GM10847 (cell line): ENCODE measurements around the gene MYO1H.

Source experiments
- POLR2A ChIP-seq: IDR thresholded peaks from 2 replicates; pipeline ENCODE4 v1.6.1; 2011; ENCODE audit not compliant: insufficient read length; ENCODE audit errors: extremely low read depth

MYO1H gene

GRCh38 chr12:109330282-109331230 is 17.1 kb upstream of the MYO1H start:
- TF ChIP-seq POLR2A: no peak

- TF ChIP-seq POLR2A: no peak
These were observed 16.3 kb upstream of the MYO1H start for GRCh38 chr12:109331301-109331952.

DNA sequence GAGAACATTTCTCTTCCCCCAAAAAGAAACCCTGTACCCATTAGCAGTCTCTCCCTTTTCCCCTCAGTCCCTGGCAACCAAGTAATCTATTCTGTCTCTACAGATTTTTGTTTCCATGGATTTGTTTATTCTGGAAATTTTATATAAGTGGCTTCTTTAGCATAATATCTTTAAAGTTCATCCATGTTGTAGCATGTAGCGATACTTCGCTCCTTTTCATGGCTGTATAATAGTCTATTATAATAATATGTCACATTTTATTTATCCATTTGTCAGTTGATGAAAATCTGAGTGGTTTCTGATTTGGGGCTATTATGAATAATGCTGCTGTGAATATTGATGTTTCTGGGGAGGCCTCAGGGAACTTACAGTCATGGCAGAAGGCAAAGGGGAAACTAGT is 12.8 kb upstream of the MYO1H start:
- TF ChIP-seq POLR2A: no peak

DNA sequence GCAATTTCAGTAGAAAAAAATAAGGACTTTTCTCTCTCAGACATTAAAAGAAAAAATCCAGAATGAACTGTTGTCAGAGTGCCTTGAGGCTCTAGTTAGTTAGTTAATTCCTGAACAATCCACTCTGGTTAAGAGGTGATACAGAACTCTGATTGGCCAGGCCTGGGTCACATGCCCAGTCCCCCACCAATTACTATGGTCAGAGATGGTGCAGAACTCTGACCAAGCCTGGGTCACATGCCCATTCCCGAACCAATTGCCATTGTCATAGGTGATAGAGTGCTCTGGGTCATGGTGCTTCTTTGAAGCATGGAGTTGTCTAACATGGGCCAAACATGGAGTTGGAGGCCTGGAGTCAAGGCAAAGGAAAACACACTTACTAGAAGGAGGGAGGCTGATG is 11.1 kb upstream of the MYO1H start:
- no peak for TF ChIP-seq POLR2A

DNA sequence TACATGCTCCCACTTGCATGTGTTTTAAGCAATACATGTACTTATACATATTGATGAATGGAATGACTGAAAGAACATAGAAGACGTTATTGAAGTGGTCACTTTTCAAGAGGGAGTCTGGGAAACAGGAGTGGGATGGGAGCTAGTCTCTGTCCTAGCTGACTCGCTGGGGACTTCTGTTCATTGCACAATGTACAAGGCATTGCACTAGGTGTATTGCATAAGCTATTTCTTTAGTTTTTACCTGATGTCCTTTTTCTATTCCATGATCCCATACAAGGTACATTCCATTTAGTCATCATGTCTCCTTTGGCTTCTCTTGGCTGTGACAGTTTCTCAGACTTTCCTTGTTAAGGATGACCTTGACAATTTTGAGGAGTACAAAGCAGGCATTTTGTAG is 4.0 kb upstream of the MYO1H start:
- TF ChIP-seq POLR2A: no peak

DNA sequence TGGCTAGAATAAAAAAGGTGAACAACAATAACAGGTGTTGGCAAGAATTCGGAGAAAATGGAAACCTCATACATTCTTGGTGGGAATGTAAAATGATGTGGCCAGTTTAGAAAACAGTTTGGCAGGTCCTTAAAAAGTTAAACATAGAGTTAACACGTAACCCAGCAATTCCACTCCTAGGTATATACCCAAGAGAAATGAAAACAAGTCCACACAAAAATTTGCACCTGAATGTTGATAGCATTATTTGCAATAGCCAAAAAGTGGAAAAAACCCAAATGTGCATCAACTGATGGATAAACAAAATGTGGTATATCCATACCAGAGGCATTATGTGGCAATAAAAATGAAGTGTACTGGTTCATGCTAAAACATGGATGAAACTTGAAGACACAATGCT is 2.3 kb upstream of the MYO1H start:
- no peak for TF ChIP-seq POLR2A

GRCh38 chr12:109346920-109347319 is 780 bp upstream of the MYO1H start:
- no peak for TF ChIP-seq POLR2A

DNA sequence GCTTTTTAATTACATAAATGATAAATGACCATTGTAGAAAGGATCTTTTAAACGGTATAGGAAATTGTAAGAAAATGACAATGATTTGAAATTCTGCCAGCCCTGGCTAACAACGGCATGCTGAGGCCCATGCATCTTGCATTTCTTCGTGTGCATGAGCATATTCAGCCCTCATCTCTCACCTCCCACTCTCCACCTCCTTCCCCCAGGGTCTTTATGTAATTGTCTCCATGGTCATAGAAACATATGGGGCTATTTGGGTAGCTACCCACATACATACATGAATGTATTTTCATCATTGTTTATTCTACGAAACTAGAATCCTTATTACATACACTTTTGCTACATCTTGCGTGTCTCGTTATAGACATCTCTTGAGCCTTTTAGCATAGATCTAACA is 4.5 kb downstream of the MYO1H start:
- TF ChIP-seq POLR2A: no peak

DNA sequence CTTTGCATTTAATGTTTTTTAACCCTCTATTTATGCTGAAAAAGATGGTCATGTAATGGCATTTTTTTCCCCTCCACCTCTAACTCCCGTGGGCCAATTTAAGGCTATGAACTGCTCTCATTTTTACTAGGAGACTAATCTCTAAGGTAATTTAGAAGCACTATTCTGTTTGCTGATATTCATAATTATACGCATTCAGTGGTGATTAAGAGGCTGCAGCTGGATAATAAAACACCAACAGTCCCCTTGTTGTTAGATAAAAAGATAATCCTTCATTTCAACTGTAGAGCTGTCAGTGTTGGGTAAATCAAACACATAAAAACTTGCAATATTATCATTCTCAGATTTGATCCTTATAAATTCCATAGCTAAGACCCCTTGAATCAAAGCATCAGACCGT is 8.9 kb downstream of the MYO1H start:
- no peak for TF ChIP-seq POLR2A

DNA sequence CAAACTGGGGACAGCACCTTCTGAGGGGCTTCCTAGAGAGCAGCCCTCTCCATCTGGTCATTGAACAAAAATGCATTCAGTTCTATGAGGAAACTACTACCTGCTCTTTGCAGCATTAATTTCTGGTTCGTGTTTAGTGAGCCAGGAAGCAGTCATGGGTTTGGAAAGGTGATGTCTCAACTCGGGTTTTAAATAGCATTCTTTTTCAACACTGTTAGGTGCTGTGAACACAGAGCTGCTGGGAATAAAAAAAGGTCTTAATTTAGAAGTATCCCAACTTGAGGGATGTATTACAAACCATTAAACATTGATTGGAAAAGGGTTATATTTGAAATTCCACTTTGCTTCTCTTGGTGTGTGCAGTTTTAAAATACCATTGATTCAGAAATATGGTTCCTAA is 9.3 kb downstream of the MYO1H start:
- no peak for TF ChIP-seq POLR2A

DNA sequence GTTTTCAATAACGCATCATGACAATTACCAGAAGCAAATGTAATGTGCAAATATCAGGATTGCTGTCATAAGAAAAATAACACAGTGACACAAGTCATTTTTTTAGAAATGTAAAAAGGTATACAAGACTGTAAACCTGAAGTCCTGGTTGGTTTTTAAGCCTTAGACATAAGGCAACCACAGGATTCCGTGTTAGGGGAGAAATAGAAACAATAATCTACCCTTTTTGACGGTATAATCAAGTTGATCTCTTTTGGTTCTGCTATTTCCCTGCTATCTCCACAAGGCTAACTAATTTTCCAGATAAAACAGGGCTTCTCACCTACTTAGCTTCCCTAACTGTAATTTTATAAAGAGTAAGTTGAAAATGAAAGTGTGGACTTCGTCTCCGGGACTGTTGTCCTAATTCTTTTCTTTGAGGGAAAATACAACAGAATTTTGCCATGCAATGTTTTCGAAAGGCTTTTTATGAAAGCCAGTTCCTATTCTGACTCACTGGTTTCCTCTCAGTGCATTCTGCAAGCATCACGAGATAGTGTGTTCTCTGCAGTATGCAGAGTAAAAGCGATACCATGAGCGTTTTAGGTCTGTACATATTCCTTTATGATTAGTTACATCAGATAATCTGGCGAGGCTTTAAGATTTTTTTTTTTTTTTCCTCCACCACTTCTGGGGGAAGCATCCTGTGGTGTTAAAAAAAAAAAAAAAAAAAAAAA is 10.6 kb downstream of the MYO1H start:
- TF ChIP-seq POLR2A: no peak

DNA sequence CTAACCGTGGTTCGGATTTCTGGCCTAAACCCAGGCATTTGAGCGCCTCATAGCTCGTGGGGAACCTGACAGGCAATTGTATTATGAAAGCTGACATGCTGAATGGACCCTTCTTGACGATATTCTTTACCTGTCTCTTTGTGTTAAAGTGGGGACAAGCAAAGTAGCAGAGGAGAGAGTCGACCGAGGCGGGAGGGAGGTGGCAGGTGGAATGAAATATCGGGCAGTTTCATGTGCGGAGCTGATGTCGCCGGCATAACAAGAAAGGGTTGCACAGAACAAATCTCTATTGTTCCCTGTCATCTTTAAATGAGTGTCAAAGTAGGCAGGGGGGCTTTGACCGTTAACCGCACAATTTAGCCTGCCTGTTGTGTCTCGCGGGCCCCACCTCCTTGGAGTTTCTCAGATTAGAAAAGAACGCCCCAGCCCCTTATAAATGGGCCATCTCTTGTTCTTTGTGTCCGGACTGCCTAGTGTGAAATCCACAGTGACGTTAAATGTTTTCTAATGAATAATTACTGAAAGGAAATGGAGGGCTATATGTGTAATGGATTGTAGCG is 11.5 kb downstream of the MYO1H start:
- TF ChIP-seq POLR2A: no peak

- TF ChIP-seq POLR2A: no peak
These were observed 22.1 kb downstream of the MYO1H start for GRCh38 chr12:109369831-109370230.

DNA sequence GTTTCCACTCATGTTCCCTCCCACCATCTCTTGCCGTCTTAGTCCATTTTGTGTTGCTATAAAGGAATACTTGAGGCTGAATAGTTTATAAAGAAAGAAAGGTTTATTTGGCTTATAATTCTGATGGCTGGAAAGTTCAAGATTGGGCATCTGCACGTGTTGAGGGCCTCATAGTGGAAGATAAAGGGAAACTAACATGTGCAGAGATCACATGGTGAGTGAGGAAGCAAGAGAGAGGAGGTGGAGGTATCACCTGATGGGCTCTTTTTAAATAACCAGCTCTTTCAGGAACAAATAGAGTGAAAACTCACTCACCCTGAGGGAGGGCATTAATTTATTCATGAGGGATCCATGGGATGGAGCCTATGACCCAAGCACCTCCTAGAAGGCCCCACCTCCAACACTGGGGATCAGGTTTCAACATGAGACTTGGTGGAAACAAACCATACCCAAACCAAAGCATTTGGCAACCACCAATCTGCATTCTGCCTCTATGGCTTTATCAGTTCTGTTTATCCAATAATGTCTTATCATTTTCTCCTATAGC is 29.5 kb downstream of the MYO1H start:
- no peak for TF ChIP-seq POLR2A

- no peak for TF ChIP-seq POLR2A
These were observed 30.9 kb downstream of the MYO1H start for GRCh38 chr12:109378569-109378968.
